ENCODE measurements around the gene ZDHHC1.

Gene ZDHHC1

GRCh38 chr16:67409631-67410030 is 6.6 kb downstream of the ZDHHC1 start:
- no peak for DNase-seq (ENCODE audit: low read depth)

GRCh38 chr16:67407788-67408452 is 8.4 kb downstream of the ZDHHC1 start:
- DNase-seq (ENCODE audit: low read depth): no peak

- DNase-seq (ENCODE audit: low read depth): no peak
Observed at GRCh38 chr16:67407176-67407787, 9.0 kb downstream of the ZDHHC1 start.

- no peak for DNase-seq (ENCODE audit: low read depth)
Observed at GRCh38 chr16:67406111-67406971, 9.9 kb downstream of the ZDHHC1 start.

- no peak for DNase-seq (ENCODE audit: low read depth)
Observed at GRCh38 chr16:67405336-67405735, 10.9 kb downstream of the ZDHHC1 start.

- DNase-seq (ENCODE audit: low read depth): no peak
Observed at GRCh38 chr16:67404740-67405226, 11.5 kb downstream of the ZDHHC1 start.

- no peak for DNase-seq (ENCODE audit: low read depth)
Observed at GRCh38 chr16:67403976-67404555, 12.2 kb downstream of the ZDHHC1 start.

GRCh38 chr16:67400901-67401300 is 15.4 kb downstream of the ZDHHC1 start:
- no peak for DNase-seq (ENCODE audit: low read depth)

GRCh38 chr16:67399749-67400704 is 16.2 kb downstream of the ZDHHC1 start:
- DNase-seq (ENCODE audit: low read depth): no peak

- DNase-seq (ENCODE audit: low read depth): no peak
Observed at GRCh38 chr16:67399218-67399733, 17.0 kb downstream of the ZDHHC1 start.

GRCh38 chr16:67398546-67399217 is 17.6 kb downstream of the ZDHHC1 start:
- no peak for DNase-seq (ENCODE audit: low read depth)

GRCh38 chr16:67397812-67398545 is 18.3 kb downstream of the ZDHHC1 start:
- no peak for DNase-seq (ENCODE audit: low read depth)

- DNase-seq (ENCODE audit: low read depth): no peak
Observed at GRCh38 chr16:67397036-67397801, 19.1 kb downstream of the ZDHHC1 start.

- no peak for DNase-seq (ENCODE audit: low read depth)
Observed at GRCh38 chr16:67396159-67397035, 19.9 kb downstream of the ZDHHC1 start.

GRCh38 chr16:67395458-67396158 is 20.7 kb downstream of the ZDHHC1 start:
- DNase-seq (ENCODE audit: low read depth): no peak

GRCh38 chr16:67395105-67395457 is 21.2 kb downstream of the ZDHHC1 start:
- no peak for DNase-seq (ENCODE audit: low read depth)
